ENCODE results near the gene SULT1C3.

DNA sequence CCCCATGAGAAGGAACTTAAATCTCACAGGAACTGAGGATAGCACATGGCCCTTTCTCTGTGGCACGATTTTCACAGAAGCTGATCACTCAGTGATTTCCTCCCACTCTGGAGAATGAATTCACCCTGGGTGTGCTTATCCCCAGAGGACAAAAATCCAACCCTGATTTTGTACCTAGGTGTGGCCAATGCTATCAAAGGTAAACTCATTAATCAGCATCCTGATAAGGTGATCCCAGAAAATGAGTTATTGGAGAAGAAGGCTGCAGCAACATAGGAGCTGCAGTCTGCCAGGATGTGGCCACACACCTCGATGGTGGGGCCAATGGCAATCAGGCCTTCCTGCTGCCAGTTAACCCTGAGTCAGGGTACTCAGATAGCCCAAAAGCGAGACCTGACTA is 40.7 kb downstream of the SULT1C3 start:
- TF ChIP-seq POLR2AphosphoS5 (IDR thresholded peaks at IDR 0.05) (no peak), POLR2A (IDR thresholded peaks at IDR 0.05) (no peak)
- TF ChIP-seq, protein P1, sequence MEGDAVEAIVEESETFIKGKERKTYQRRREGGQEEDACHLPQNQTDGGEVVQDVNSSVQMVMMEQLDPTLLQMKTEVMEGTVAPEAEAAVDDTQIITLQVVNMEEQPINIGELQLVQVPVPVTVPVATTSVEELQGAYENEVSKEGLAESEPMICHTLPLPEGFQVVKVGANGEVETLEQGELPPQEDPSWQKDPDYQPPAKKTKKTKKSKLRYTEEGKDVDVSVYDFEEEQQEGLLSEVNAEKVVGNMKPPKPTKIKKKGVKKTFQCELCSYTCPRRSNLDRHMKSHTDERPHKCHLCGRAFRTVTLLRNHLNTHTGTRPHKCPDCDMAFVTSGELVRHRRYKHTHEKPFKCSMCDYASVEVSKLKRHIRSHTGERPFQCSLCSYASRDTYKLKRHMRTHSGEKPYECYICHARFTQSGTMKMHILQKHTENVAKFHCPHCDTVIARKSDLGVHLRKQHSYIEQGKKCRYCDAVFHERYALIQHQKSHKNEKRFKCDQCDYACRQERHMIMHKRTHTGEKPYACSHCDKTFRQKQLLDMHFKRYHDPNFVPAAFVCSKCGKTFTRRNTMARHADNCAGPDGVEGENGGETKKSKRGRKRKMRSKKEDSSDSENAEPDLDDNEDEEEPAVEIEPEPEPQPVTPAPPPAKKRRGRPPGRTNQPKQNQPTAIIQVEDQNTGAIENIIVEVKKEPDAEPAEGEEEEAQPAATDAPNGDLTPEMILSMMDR (IDR thresholded peaks at IDR 0.05), result no peak
